ENCODE data around the gene CLNK.

CLNK gene

GRCh38 chr4:10701702-10702460, 17.3 kb upstream of the CLNK start:
- no peak for DNase-seq (ENCODE audit: low read depth in 2 of 2)

GRCh38 chr4:10701161-10701560, 16.6 kb upstream of the CLNK start:
- DNase-seq (ENCODE audit: low read depth in 2 of 2) = no peak

- no peak for DNase-seq (ENCODE audit: low read depth in 2 of 2)
Measured at GRCh38 chr4:10698172-10698571, 13.6 kb upstream of the CLNK start.

DNA sequence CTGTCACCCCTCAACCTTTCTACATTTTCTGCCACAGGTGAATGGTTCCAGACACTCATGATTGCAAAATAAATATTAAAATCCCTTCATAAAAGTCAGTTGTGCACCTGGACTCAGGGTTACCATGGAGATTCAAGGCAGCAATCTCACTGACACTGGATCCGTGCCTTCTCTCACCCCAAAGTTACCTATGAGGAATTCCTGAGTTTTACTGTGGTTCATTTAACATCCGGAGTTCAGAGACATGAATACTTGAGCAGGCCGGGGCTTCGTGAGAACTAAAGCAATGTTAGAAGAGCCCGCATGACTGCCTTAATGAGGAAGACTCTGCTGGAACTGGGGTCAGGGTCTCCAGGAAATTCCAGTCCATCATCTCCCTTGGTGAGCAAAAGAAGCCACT, 12.5 kb upstream of the CLNK start:
- DNase-seq (ENCODE audit: low read depth in 2 of 2) = no peak

- DNase-seq (ENCODE audit: low read depth in 2 of 2) = no peak
Measured at GRCh38 chr4:10696253-10696652, 11.7 kb upstream of the CLNK start.

DNA sequence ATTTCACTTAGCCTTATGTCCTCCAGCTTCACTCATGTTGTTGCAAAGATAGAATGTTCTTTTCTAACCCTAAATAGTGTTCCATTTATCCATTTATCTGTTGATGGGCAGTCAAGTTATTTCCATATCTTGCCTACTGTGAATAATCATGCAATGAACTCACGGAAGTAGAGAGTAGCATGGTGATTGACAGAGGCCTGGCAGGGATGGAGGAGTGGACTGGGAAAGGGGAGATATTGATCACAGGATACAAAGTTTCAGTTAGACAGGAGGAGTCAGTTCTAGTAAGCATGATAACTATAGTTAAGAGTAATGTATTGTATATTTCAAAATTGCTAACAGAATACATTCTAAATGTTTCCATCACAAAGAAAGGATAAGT, 10.3 kb upstream of the CLNK start:
- DNase-seq (ENCODE audit: low read depth in 2 of 2) = no peak

- no peak for DNase-seq (ENCODE audit: low read depth in 2 of 2)
Measured at GRCh38 chr4:10694151-10694827, 9.7 kb upstream of the CLNK start.

- DNase-seq (ENCODE audit: low read depth in 2 of 2) = no peak
Measured at GRCh38 chr4:10691651-10692050, 7.1 kb upstream of the CLNK start.

- no peak for DNase-seq (ENCODE audit: low read depth in 2 of 2)
Measured at GRCh38 chr4:10690185-10690907, 5.8 kb upstream of the CLNK start.

- no peak for DNase-seq (ENCODE audit: low read depth in 2 of 2)
Measured at GRCh38 chr4:10688846-10689245, 4.3 kb upstream of the CLNK start.

GRCh38 chr4:10688022-10688421, 3.5 kb upstream of the CLNK start:
- DNase-seq (ENCODE audit: low read depth in 2 of 2) = no peak

DNA sequence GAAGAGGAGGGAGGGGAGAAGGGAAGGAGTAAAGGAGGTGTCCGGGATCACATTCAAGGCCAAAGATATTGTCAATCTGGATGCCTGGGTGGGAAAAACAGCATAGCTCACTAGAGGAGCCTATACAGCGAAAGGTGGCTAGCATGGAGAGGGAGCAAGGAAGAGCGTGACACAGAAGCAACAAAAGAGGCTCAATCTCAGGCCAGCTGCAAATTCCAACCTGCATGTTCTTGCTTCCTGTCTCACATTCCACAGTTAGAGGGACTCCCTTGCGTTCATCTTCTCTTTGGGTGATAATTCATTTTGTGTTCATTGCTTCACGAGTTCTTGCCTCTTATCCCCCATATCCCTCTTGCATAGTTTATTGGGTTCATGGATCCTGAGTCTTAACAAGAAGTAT, 3.0 kb upstream of the CLNK start:
- no peak for DNase-seq (ENCODE audit: low read depth in 2 of 2)

DNA sequence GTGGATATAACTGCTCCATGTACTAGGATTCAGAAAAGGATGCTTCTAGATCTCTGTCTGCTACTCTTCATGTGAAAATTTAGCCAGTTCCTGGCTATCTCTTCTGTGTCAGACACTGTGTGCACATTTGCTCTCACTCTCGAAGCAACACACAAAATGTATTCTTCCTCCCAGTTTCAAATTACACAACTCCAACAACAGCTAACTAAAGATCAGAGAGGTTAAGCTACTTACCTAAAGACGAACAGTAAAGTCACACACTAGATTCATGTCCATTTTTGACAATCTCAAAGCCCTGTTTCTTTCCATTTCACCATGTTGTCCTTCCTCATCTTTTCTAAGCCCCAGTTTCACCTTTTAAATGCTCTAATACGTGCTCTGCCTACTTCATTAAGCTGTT, 2.2 kb downstream of the CLNK start:
- DNase-seq (ENCODE audit: low read depth in 2 of 2) = no peak

DNA sequence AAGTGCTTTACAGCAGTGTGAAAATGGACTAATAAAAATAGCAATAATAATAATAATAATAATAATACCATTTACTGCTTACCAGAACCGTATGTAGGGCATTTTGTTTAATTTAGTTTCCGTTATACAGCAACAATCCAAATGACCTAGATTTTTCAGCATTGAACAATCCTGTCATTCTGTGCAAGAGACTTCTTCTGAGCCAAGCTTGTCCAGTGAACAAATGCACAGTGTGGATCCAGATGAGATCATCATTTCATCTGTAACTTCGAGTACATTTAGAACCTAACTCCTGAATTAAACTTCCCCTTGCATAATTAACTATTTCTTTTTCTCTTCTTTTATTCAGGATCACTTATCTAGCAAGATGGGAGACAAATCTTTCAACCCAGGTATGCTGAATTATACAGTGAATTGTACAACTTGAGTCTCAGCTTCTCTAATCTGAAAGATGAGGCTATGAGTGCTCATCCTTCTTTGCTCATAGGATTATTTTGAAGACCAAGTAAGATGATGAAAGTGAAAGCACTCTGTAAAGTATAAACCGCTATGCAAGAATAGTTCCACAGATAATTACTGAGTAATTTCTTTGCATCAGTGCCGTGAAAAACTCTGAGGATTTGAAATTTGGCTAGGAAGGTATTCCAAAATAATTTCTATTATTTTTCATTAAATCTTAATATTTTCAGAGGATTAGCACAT, 6.6 kb downstream of the CLNK start:
- no peak for DNase-seq (ENCODE audit: low read depth in 2 of 2)

DNA sequence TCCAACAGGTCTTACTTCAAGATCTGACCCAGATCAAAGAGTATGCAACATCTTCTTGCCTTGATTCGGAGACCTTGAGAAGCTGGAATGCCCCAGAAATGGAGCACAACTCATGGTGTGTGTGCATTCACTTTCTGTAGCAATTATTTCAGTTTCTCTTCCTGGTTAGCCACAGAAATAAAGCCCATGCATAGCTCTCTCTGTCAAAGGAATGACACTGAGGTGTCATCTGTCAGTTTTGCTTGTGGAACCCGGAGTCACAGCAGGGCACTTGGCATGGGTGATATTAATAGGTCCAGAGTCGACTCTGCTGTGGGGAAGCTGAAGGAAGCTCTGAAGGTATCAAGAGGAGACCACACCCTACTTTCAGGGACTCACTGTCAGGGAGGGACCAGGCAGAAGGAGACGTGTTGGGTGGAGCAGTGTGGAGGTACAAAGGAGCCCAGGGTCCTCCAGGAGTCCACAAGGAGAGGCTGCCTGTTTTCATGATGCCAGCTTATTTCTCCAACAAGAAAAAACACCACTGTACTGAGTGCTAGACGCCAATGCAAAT, 10.7 kb downstream of the CLNK start:
- no peak for DNase-seq (ENCODE audit: low read depth in 2 of 2)

GRCh38 chr4:10672379-10672778, 12.2 kb downstream of the CLNK start:
- no peak for DNase-seq (ENCODE audit: low read depth in 2 of 2)

DNA sequence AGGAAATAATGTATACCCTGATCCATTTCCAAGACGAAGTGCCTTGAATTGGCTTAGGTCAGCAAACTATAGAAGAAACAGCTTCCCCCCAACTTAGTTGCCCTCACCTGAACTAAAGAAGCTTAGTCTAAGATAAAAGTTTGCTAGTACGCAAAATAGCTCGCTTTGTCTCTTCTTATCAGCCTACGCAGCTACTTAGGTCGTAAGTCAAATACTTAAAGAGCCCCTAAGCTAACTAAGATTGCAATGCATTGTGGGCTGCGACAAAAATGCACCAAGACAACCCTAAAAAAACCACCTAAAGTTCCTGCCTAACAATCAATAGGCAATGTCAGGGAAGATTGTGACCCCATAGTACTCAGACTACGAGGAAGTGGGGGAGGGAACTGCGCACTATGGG, 12.8 kb downstream of the CLNK start:
- no peak for DNase-seq (ENCODE audit: low read depth in 2 of 2)

DNA sequence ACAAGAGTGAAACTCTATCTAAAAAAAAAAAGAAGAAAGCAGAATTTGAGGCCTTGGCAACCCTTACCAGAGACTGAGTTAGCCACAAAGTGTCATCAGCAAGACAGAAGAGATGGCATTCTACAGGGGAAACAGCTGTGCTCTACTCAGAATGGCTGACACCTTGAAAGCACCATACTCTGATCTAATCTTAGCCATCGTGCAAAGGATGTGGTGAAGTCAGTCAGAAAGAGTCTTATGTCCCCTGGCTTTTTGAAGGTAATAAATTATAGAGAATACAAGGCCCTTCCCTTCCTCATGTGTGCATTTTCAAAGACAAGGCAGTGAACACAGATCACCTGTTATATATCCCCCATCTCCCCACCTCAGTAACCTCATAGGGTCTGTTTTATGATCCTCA, 13.2 kb downstream of the CLNK start:
- DNase-seq (ENCODE audit: low read depth in 2 of 2) = no peak

DNA sequence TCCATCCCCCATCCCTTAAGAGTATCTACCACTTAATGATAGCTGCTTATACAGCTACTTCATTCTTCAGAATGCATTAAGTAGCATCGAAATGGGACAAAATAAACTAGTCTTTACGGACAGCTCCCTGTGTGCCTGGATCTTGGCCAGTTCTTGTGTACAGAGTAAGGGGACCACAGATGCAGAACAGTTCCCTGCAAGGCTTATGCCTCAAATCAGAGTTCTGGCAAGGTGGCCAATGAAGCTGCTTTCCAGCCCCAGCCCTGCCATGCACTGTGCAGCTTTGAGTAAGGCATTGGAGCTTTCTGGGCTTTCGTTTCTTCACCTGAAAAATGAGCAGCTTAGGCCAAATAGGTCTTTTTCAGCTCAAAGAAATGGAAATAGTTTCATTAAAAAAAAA, 14.2 kb downstream of the CLNK start:
- no peak for DNase-seq (ENCODE audit: low read depth in 2 of 2)

DNA sequence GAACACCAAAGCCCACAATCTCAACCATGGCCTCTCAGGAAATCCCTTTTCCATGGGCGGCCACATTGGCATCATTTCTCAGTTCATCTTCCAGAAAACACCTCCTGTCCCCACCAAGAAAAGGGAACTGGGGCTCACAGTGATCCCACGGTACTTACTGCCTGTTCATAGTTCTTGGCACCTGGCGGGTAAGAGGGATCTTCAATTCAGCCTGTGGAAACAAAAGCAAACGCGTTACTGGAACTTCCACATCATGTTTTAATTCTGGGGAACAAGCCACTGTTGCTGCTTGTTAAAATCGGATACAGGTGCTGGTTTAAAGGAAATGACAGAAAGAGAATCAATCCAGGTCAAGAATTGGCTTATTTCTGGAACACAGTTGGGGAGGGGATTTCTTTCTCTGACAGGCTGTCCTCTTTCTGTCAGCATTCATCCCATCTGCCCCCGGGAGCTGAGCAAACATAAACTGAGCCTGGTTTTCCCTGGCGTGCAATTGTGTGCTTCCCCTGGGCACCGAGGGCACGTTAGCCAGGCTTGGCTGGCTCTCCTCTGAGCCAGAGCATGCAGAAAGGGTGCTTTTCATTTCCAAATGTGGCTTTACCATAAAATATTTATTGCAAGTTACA, 16.8 kb downstream of the CLNK start:
- DNase-seq (ENCODE audit: low read depth in 2 of 2) = no peak

DNA sequence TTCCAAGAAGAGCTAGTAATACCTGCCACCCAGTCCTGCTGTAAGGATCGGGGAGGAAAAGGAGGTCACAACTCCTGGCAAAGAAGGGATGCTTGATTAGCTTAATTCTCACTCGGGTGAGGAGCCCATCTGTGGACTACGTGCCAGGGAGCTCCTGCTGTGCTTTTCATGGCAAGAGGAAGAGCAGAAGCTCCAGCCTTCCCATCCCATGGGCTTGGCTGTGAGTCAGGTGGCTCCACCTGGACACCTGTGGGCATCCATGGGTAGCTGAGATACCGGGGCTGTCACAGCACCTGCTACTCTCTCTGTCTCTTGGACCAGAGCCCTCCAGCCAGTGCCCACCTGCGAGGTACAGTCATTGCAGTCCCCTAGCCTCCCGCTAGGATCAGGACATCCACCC, 18.0 kb downstream of the CLNK start:
- DNase-seq (ENCODE audit: low read depth in 2 of 2) = no peak

GRCh38 chr4:10664408-10664807, 20.2 kb downstream of the CLNK start:
- DNase-seq (ENCODE audit: low read depth in 2 of 2) = no peak
